Fibroblast of skin of left biceps (primary cell): Measurements from ENCODE around the gene FRMD4B.

Experiments
- DNase-seq, 2 experiments: peaks; one replicate each; pipeline ENCODE4 v3.0.0-alpha.2; 2013; ENCODE audit warnings: low read depth in 2 of 2

FRMD4B gene

GRCh38 chr3:69385723-69386555 is at the start of gene FRMD4B:
Gene FRMD4B (minus strand): TSS chr3:69386088. CDS start chr3:69385989, 99 bp downstream.
- DNase-seq = no peak

- no peak for DNase-seq
These were observed 48.1 kb upstream of the FRMD4B start for GRCh38 chr3:69433969-69434325.

- peak; percentile 31 to 35 for DNase-seq
These were observed 47.5 kb upstream of the FRMD4B start for GRCh38 chr3:69433121-69433968.

- no peak for DNase-seq
These were observed 42.9 kb upstream of the FRMD4B start for GRCh38 chr3:69428657-69429255.

- DNase-seq = no peak
These were observed 41.0 kb upstream of the FRMD4B start for GRCh38 chr3:69426967-69427304.

GRCh38 chr3:69426291-69426966 is 40.5 kb upstream of the FRMD4B start:
- no peak for DNase-seq

GRCh38 chr3:69425249-69425648 is 39.4 kb upstream of the FRMD4B start:
- no peak for DNase-seq

- DNase-seq = no peak
These were observed 37.7 kb upstream of the FRMD4B start for GRCh38 chr3:69423463-69424155.

- peak in 1 of 2 experiments; percentile 49 for DNase-seq
These were observed 36.9 kb upstream of the FRMD4B start for GRCh38 chr3:69422751-69423150.

GRCh38 chr3:69420781-69421520 is 35.1 kb upstream of the FRMD4B start:
- no peak for DNase-seq

GRCh38 chr3:69419276-69419675 is 33.4 kb upstream of the FRMD4B start:
- DNase-seq = no peak

GRCh38 chr3:69417541-69418078 is 31.7 kb upstream of the FRMD4B start:
- no peak for DNase-seq

- no peak for DNase-seq
These were observed 27.8 kb upstream of the FRMD4B start for GRCh38 chr3:69413551-69414207.

- DNase-seq = peak; percentile 41 to 47
These were observed 25.5 kb upstream of the FRMD4B start for GRCh38 chr3:69411346-69411745.

- DNase-seq = no peak
These were observed 24.4 kb upstream of the FRMD4B start for GRCh38 chr3:69410301-69410700.

GRCh38 chr3:69409831-69410230 is 23.9 kb upstream of the FRMD4B start:
- no peak for DNase-seq

- DNase-seq = no peak
These were observed 23.1 kb upstream of the FRMD4B start for GRCh38 chr3:69409011-69409410.

- DNase-seq = no peak
These were observed 22.7 kb upstream of the FRMD4B start for GRCh38 chr3:69408542-69408941.

GRCh38 chr3:69407908-69408307 is 22.0 kb upstream of the FRMD4B start:
- DNase-seq = no peak

- no peak for DNase-seq
These were observed 20.3 kb upstream of the FRMD4B start for GRCh38 chr3:69406163-69406562.
